ENCODE measurements around the gene CTSE. TPM values are rescaled to one million over a fixed set of nuclear protein-coding genes. Genes with fewer than 3 reads are reported as not detected.
"Not testable (repeated sequence)": the region's sequence is repeated elsewhere in the genome, so short reads cannot be mapped to it uniquely, and the experiment has no call there.

Gene CTSE
- total RNA-seq, 4 donors from 2014 or later = not detected

DNA sequence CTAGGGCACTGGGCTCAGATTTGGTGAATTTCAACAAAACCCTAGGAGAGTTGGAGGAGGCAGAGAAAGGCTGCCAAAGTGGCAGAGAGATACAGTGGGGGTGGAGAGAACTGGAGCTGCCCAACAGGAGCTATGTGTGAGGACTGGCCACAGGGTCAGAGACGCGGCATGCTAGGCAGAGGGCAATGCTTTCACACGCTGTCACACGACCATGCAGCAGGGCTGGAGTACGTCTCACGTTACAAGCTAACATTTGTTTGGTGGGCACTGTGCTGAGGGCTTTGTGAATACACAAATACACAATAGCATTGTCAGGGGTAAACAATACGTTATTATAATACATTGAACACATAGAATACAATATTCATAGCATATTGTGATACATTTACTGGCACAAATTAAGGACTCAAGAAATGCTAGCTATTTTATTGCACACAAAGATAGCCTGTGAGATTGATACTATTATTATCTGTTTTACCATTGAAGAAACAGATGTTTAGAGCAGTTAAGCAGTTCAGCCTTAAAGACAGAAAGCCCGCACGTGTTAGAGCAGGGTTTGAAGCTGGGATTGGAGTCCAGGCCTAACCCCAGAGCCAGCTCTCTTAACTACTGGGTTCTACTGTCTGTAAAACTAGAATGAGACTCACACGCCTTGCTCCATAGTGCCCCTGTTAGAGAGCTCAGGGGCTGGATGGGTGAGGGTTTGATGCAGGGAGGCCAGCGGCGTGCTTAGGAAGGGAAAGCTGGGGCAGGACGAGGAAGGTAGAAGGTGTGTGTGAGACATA is 25.0 kb downstream of the CTSE start:
- peaks cover 0 to 31% (median 23%) of the 10 kb centered on the region in 4 donors for H3K4me1 ChIP-seq
- WGBS, 2 donors = 66% methylated on average over 13 of the region's 13 CpGs
- H3K4me3 ChIP-seq = no peak overlapping the region
- TF ChIP-seq POLR2A (IDR thresholded peaks at IDR 0.05) (no peak), CTCF (IDR thresholded peaks at IDR 0.05) (no peak), EP300 (IDR thresholded peaks at IDR 0.05) (no peak)
- H3K27me3 ChIP-seq = no peaks in the 10 kb centered on the region
- H3K27ac ChIP-seq = no peak overlapping the region
- H3K36me3 ChIP-seq = no peaks in the 10 kb centered on the region
- no peak for DNase-seq (ENCODE audit: low spot score in 2 of 2)
- H3K9me3 ChIP-seq = no peaks in the 10 kb centered on the region

DNA sequence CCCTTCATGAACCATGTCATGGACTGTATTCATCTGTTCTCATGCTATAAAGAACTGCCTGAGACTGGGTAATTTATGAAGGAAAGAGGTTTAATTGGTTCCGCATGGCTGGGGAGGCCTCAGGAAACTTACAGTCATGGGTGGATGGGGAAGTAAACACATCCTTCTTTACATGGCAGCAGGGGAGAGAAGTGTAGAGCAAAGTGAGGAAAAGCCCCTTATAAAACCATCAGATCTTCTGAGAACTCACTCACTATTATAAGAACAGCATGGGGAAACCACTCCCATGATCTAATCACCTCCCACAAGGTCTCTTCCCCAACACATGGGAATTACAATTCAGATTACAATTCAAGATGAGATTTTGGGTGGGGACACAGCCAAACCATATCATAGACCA is 27.1 kb downstream of the CTSE start:
- H3K4me1 ChIP-seq = peaks cover 0 to 11% (median 9%) of the 10 kb centered on the region in 4 donors
- H3K27ac ChIP-seq; H3K27me3 ChIP-seq; DNase-seq (ENCODE audit: low spot score in 2 of 2); H3K36me3 ChIP-seq; H3K9me3 ChIP-seq; H3K4me3 ChIP-seq: not testable (repeated sequence)
- 96 to 100% methylated on average over 1 of the region's 1 CpG for WGBS, 2 donors

DNA sequence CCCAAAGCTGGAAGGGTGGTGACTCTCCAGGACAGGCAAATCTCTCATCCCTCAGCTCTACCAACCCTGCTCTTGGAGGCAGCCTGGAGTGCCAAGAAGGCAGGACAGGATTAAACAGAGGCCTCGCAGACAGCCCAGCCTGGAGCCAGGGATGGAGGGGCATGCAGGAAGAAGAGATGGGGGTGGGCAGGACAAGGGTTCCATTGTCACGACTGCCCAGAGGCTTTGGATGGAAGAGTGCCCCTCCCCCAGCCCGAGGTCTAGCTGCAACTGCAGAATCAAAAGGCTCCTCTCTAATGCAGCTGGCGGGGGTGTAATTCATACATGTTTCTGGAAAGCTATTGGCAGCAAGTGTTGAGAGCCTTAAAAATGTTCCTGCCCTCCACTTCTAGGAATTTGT is 29.3 kb downstream of the CTSE start:
- Histone ChIP-seq H3K27ac (no peak overlapping the region), H3K4me3 (no peak overlapping the region), H3K27me3 (no peaks in the 10 kb centered on the region), H3K9me3 (no peaks in the 10 kb centered on the region), H3K36me3 (peaks cover 0 to 7% (median 0%) of the 10 kb centered on the region in 3 donors), H3K4me1 (peaks cover 0 to 7% (median 5%) of the 10 kb centered on the region in 4 donors)
- peak in 1 of 2 donors; percentile 23 for DNase-seq (ENCODE audit: low spot score in 2 of 2)
- 33 to 40% methylated on average over 4 of the region's 4 CpGs for WGBS, 2 donors
- TF ChIP-seq CTCF (IDR thresholded peaks at IDR 0.05) (no peak), POLR2A (IDR thresholded peaks at IDR 0.05) (no peak), EP300 (IDR thresholded peaks at IDR 0.05) (peak in 1 of 2 donors; percentile 65)

DNA sequence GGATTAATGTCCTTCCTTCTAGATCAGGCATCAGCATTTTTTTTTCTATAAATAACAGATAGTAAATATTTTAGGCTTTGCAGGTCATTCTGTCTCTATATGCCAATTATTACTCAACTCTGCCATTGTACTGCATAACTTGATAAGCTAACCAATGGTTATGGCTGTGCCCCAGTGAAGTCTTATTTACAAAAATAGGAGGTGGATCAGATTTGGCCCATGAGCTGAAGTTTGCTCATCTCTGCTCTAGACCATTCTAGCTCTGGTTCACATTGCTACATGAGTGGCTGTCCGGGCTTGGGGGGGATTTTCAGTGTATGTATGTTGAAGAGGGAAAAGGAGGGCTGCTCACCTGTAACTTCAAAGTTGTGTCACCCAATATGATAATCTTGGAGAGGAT is 30.6 kb downstream of the CTSE start:
- no peak overlapping the region for H3K4me3 ChIP-seq
- H3K9me3 ChIP-seq = no peaks in the 10 kb centered on the region
- H3K4me1 ChIP-seq = peaks cover 0 to 7% (median 3%) of the 10 kb centered on the region in 4 donors
- WGBS, 2 donors = 81 to 100% methylated on average over 1 of the region's 1 CpG
- H3K27me3 ChIP-seq = no peaks in the 10 kb centered on the region
- no peak overlapping the region for H3K27ac ChIP-seq
- no peak for TF ChIP-seq POLR2A (IDR thresholded peaks at IDR 0.05)
- no peak for TF ChIP-seq CTCF (IDR thresholded peaks at IDR 0.05)
- no peak for TF ChIP-seq EP300 (IDR thresholded peaks at IDR 0.05)
- H3K36me3 ChIP-seq = peaks cover 0 to 7% (median 0%) of the 10 kb centered on the region in 3 donors
- no peak for DNase-seq (ENCODE audit: low spot score in 2 of 2)

DNA sequence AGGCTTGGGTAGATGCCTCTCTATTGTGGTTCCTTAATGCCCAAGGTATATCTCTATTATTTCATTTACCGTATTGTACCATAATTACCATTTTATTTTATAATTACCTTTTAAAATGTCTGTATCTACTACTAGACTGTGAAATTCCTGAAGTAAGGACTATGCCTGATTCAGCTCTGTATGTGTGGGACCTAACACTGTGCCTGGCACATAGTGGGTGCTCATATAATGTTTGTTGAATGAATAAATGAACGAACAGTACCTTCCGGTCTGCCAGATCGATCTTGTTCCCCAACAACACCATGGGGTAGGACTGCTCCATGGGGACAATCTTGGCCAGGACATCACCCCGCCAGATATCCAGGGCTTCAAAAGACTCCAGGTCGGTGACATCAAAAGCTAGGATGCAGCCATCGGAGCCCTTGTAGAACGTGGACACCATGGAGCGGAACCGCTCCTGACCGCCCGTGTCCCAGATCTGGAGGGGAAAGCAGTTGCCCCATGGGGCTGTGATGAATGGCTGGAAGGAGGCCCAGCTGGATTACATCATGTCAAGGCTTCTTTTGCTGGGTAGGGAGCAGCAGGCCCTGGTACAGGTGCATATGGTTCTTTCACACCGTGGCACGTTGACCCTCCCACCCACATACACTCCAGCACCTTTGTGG is 31.3 kb downstream of the CTSE start:
- 92 to 97% methylated on average over 10 to 14 of the region's 14 CpGs for WGBS, 2 donors
- peaks cover 0 to 7% (median 3%) of the 10 kb centered on the region in 4 donors for H3K4me1 ChIP-seq
- peaks cover 0 to 7% (median 0%) of the 10 kb centered on the region in 3 donors for H3K36me3 ChIP-seq
- TF ChIP-seq EP300 (IDR thresholded peaks at IDR 0.05) = no peak
- no peak overlapping the region for H3K27ac ChIP-seq
- DNase-seq (ENCODE audit: low spot score in 2 of 2) = no peak
- no peaks in the 10 kb centered on the region for H3K9me3 ChIP-seq
- H3K27me3 ChIP-seq = no peaks in the 10 kb centered on the region
- no peak overlapping the region for H3K4me3 ChIP-seq

GRCh38 chr1:205991237-205991636 is 32.5 kb downstream of the CTSE start:
- Histone ChIP-seq H3K4me1 (peaks cover 0 to 7% (median 3%) of the 10 kb centered on the region in 4 donors), H3K9me3 (no peaks in the 10 kb centered on the region), H3K27ac (no peak overlapping the region), H3K36me3 (peaks cover 0 to 7% (median 0%) of the 10 kb centered on the region in 3 donors), H3K4me3 (no peak overlapping the region), H3K27me3 (no peaks in the 10 kb centered on the region)
- DNase-seq (ENCODE audit: low spot score in 2 of 2) = no peak
- WGBS, 2 donors = 91 to 92% methylated on average over 4 of the region's 4 CpGs
- no peak for TF ChIP-seq EP300 (IDR thresholded peaks at IDR 0.05)

Data from tibial nerve (tissue), 4 donors.